Cardiac muscle cell (in vitro differentiated cells and primary cell): ENCODE results near the gene ABCF2. TPM values are rescaled to one million over a fixed set of nuclear protein-coding genes. Genes with fewer than 3 reads are reported as not detected.

Experiments used
- DNase-seq, 2 donors: peaks; one replicate each; pipeline versions ENCODE4 v3.0.0 to v3.0.0-alpha.2; 2010 to 2017; ENCODE audit warnings: low read depth in 1 of 2, low spot score in 1 of 2
- H3K27ac ChIP-seq: fragments of 200-600 bp; sonication (generic); 2 replicates; pipeline ENCODE4 v1.5.1; 2016
- H3K27me3 ChIP-seq: fragments of 200-600 bp; sonication (generic); 2 replicates; pipeline ENCODE4 v1.6.0; 2016; ENCODE audit warnings: control low read depth
- H3K36me3 ChIP-seq: fragments of 200-600 bp; sonication (generic); 2 replicates; pipeline ENCODE4 v1.5.1; 2016; ENCODE audit warnings: control low read depth
- H3K4me1 ChIP-seq: fragments of 200-600 bp; sonication (generic); 2 replicates; pipeline ENCODE4 v1.8.1; 2017; ENCODE audit warnings: low read depth, mild to moderate bottlenecking, mixed run types
- H3K4me3 ChIP-seq: fragments of 200-600 bp; sonication (generic); 2 replicates; pipeline ENCODE4 v1.5.1; 2016; ENCODE audit warnings: mild to moderate bottlenecking
- H3K9me3 ChIP-seq: fragments of 200-600 bp; sonication (generic); 2 replicates; pipeline ENCODE4 v1.5.1; 2017; ENCODE audit warnings: low read depth, mild to moderate bottlenecking, control low read depth
- polyA plus RNA-seq: library from polyadenylated mRNA; unstranded; fragments of >200 nt; fragmentation: Nextera tagmentation; extraction: Ambion mirVana; gene quantifications from 2 replicates; pipeline ENCODE4 v1.2.1, GENCODE V29; 2016
- total RNA-seq: library from RNA; depleted of rRNA; stranded (reverse); fragments of >200 nt; gene quantifications from 2 replicates; pipeline ENCODE4 v1.2.3, GENCODE V29; 2016
- TF ChIP-seq, protein P1 (sequence below): IDR thresholded peaks from 2 replicates; pipeline ENCODE4 v1.5.1; 2012; ENCODE audit warnings: low read depth, mild to moderate bottlenecking, low read length

ABCF2 gene
- total and polyA plus RNA-seq, 2 experiments from 2014 or later: 32.7 to 34.3 TPM

DNA sequence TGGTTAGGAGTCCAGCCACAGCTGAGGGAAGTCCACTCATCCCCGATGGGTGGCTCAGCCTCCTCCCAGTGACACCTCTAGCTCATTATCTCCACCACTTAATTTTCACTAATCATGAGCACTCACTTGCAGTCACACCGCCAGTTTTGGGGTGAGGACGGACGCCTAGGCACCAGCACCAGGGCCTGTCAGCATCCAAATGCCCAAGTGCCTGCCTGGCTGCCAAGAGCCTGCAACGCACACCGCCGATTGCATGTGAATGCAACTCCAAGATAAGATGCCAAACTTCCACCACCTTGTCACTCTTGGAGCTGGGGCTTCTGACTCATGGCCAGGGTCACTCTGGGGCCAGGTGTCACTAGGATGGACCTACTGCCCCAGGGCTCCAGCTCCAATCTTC is 45.9 kb upstream of the ABCF2 start:
- H3K9me3 ChIP-seq: no peaks in the 10 kb centered on the region
- no peak overlapping the region for H3K4me3 ChIP-seq
- DNase-seq: no peak
- TF ChIP-seq, protein P1, sequence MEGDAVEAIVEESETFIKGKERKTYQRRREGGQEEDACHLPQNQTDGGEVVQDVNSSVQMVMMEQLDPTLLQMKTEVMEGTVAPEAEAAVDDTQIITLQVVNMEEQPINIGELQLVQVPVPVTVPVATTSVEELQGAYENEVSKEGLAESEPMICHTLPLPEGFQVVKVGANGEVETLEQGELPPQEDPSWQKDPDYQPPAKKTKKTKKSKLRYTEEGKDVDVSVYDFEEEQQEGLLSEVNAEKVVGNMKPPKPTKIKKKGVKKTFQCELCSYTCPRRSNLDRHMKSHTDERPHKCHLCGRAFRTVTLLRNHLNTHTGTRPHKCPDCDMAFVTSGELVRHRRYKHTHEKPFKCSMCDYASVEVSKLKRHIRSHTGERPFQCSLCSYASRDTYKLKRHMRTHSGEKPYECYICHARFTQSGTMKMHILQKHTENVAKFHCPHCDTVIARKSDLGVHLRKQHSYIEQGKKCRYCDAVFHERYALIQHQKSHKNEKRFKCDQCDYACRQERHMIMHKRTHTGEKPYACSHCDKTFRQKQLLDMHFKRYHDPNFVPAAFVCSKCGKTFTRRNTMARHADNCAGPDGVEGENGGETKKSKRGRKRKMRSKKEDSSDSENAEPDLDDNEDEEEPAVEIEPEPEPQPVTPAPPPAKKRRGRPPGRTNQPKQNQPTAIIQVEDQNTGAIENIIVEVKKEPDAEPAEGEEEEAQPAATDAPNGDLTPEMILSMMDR: no peak
- H3K4me1 ChIP-seq: no peaks in the 10 kb centered on the region
- no peak overlapping the region for H3K27ac ChIP-seq
- H3K27me3 ChIP-seq: no peaks in the 10 kb centered on the region
- H3K36me3 ChIP-seq: no peaks in the 10 kb centered on the region

DNA sequence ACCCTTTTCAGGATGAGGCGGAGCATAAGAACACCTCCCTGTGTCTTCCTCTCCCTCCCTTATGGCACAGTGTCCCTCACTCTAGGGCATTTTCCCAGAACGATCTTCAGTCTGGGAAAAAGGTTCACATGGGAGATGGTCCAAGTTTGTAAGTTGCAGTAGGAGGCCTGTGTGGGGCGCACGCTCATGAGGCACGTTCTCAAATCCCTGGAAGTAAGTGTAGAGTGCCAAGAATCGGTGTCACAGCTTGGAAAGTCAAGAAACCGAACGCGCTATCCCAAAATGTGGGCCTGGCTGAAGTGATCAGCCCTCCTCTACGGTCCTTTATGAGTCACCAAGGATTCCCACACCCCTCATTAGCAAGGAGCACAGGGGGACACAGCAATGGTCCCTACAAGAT is 45.4 kb upstream of the ABCF2 start:
- TF ChIP-seq, protein P1: peak; percentile 20
- no peaks in the 10 kb centered on the region for H3K27me3 ChIP-seq

GRCh38 chr7:151271699-151272355 is 44.8 kb upstream of the ABCF2 start:
- TF ChIP-seq, protein P1: no peak
- Histone ChIP-seq H3K36me3 (no peaks in the 10 kb centered on the region), H3K9me3 (no peaks in the 10 kb centered on the region), H3K27me3 (no peaks in the 10 kb centered on the region), H3K27ac (no peak overlapping the region), H3K4me3 (no peak overlapping the region), H3K4me1 (no peaks in the 10 kb centered on the region)
- peak in 1 of 2 donors; percentile 86 for DNase-seq

More for the DNA sequence above, 45.4 kb upstream of the ABCF2 start:
- DNase-seq: peak in 1 of 2 donors; percentile 43
- Histone ChIP-seq H3K9me3 (no peaks in the 10 kb centered on the region), H3K4me1 (no peaks in the 10 kb centered on the region), H3K27ac (no peak overlapping the region), H3K36me3 (no peaks in the 10 kb centered on the region), H3K4me3 (no peak overlapping the region)

DNA sequence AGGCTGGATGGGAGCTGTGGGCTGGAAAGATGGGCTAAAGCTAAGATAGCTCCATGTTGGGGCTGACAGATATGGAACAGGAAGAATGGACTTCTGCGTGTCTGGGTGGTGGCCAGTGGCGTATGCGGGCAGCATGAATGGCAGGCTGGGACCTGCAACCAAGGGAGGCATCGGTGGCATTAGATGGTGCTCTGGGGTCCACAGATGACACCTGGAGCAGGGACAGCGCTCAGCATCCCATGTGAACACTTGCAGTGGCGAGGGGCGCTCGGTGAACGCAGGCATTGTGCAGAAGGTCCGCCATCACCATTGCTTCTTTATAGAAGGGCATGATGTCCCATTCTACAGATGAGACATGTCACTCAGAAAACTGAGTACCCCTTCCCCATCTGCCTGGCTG is 42.5 kb upstream of the ABCF2 start:
- Histone ChIP-seq H3K4me1 (no peaks in the 10 kb centered on the region), H3K9me3 (no peaks in the 10 kb centered on the region), H3K36me3 (no peaks in the 10 kb centered on the region), H3K27me3 (no peaks in the 10 kb centered on the region), H3K27ac (no peak overlapping the region), H3K4me3 (no peak overlapping the region)
- TF ChIP-seq, protein P1: no peak
- no peak for DNase-seq

DNA sequence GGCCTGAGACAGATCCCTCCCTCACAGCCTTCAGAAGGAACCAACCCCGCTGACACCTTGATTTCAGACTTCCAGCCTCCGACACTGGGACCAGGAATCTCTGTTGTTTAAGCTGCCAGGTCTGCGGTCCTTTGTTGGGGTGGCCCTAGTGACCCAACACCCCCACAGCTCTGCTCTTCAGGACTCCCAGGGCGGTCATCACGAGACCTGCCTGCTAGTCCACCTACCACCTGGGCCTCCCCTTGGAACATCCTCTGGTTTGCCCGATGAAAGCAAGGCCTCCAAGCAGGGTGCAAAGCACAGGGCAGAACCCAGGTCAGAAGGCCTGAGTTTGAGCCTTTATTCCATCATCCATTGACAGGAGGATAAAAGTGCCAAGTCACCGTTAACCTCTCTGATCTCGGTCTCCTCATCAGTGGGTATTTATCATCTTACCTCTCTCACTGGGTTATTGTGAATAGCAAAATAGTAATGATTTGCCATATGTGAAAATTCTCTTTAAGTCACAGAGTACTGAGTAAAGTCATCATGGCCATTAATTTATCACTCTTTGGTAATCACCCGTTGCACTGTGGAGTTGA is 38.4 kb upstream of the ABCF2 start:
- Histone ChIP-seq H3K4me1 (no peaks in the 10 kb centered on the region), H3K36me3 (no peaks in the 10 kb centered on the region), H3K9me3 (no peaks in the 10 kb centered on the region), H3K27me3 (no peaks in the 10 kb centered on the region), H3K27ac (no peak overlapping the region), H3K4me3 (no peak overlapping the region)
- TF ChIP-seq, protein P1: no peak
- no peak for DNase-seq
